GM21367 (cell line): Measurements from ENCODE around the gene MICAL1.

Source experiments
- ATAC-seq: cut with Tn5 transposase; IDR thresholded peaks from one replicate; pipeline ENCODE4 v1.9.1; 2021; ENCODE audit not compliant: unreplicated experiment

The MICAL1 gene

DNA sequence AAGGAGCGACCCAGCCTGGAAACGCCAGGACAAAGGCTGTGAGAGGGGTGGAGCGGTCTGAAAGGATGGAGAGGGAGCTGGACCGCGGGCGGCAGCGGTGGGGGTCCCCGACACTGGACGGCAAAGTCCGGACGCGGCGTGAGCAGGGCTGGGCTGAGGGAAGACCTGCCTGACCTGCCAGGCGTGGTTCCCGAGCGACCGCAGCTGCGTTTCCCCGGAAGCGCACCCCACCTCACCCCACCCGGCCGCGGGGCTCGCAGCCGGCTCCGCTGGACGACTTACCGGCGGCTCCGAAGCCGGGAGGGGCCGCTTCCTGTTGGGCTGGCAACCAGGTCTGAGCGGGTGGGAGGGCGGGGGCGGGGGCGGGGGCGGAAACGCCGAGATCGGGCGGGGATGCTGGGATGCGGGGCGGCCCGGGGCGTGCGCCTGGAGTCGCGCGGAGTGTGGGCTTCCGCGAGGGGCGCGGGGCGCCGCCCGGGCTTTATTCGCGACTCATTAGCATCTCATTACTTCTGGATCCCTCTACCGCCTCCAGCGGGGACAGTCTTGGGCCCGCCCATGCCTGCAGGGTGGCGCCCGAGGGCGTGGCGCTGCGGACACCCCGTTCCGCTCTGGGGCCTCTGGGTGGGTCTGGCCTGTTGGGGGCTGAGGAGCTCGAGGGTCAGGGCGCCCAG lies at the start of gene MICAL1:
MICAL1 (minus strand) TSS at position 336 of the 674 bp plus-strand sequence. CDS start 1,576 bp downstream, outside the sequence.
- peak; percentile 37 for ATAC-seq

- ATAC-seq, result no peak
Observed at GRCh38 chr6:109503327-109504224, 48.0 kb upstream of the MICAL1 start.

- no peak for ATAC-seq
Observed at GRCh38 chr6:109498936-109499335, 43.4 kb upstream of the MICAL1 start.

DNA sequence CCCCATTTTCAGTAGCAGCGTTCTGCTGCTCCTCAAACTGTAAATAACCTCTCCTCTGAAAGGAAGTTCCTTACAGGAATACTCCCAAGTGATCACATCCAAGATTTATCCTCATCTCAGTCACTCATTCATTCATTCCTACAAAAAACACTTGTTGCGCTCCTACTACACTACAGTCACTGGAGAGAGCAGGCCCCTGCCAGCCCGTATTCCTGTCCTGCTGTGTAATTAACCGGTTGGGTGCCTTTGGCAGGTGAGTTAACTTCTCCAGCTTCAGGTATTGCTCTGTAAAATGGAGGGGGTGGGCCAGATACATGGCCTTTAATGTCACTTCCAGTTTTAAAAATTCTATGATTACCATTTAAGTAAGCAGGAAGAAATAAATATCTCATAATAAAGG lies 42.5 kb upstream of the MICAL1 start:
- ATAC-seq, result no peak

- ATAC-seq, result no peak
Observed at GRCh38 chr6:109496036-109496772, 40.6 kb upstream of the MICAL1 start.

DNA sequence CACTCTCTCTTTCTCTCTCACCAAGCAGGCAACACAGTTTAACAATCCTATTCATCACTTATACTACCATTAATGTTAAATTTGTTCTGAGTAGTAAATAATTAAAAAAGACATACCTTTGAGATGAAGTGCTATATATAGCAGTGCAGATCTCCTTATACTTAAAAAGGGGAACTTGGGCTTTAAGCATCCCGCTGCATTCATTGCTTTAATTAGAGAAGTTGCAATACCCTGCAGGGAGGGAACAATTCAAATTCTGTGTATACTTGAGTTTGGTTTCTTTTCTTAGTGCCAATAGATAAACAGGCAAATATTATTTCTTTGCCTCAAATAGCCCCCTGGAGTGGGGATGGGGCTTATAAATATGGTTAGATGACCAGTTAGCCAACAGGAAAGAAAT lies 38.3 kb upstream of the MICAL1 start:
- no peak for ATAC-seq

GRCh38 chr6:109491207-109491938 lies 35.8 kb upstream of the MICAL1 start:
- no peak for ATAC-seq

GRCh38 chr6:109490713-109491112 lies 35.1 kb upstream of the MICAL1 start:
- ATAC-seq, result no peak

DNA sequence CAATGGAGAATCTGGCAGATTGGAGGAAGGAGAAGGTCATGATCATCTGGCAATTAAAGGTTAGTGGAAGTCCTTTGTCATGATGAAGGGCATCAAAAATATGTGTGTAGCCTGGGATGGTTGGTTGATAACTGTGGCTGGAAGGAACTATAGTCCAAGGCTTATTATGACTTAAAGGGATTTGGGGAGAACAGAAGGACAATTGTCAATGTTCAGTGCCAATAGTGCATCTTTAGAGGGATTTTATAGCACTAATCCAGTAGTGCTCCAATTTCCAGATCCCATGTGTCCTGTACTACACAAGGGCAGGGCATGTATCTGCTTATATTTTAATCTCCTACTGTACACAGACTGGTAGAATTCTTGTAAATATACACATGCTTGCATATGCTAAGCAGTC lies 32.4 kb upstream of the MICAL1 start:
- ATAC-seq, result no peak

DNA sequence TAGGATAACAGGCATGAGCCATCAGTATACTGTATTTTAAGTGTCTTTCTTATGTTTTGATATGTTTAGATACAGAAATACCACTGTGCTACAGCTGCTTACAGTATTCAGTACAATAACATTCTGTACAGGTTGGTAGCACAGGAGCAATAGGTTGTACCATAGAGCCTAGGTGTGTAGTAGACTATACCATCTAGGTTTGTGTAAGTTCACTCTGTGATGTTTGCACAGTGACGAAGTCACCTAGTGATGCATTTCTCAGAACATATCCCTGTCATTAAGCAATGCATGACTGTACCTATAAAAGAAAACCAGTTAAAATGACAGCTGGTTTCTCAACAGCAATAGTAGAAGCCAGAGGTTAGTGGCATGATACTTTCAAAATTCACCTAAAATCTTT lies 30.5 kb upstream of the MICAL1 start:
- no peak for ATAC-seq

- no peak for ATAC-seq
Observed at GRCh38 chr6:109485266-109485935, 29.8 kb upstream of the MICAL1 start.

DNA sequence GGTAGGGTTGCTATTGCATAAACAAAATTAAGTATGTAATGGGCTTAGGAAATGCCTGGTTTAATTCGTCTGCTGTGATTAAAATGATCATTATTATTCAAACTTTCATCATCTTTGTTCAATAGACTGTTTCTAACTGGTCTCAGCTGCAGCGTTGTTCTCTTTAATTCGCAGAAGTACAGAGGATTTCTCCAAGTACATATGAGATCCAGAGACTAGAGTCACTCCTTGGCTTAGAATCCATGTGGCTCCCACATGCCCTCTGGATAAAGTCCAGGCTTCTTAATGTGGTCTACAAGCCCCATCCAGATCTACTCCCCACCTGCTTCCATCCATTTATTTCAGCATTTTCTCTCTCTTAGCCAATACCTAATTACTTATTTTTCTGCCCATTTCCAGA lies 28.6 kb upstream of the MICAL1 start:
- ATAC-seq, result no peak

DNA sequence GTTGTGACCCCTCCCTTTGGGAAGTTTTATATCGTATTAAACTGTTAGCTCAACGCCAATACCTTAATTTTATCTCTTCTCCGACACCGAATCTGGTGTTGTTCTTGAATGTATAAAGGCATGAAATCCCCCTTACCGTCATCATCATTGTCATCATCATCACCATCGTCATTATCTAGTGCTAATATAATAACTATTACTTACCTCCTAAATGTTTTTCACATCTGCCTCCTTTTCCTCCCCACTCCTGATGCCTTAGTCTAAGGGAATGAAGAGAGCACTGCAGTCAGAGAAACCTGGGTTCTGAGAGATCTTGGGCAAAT lies 28.1 kb upstream of the MICAL1 start:
- no peak for ATAC-seq

DNA sequence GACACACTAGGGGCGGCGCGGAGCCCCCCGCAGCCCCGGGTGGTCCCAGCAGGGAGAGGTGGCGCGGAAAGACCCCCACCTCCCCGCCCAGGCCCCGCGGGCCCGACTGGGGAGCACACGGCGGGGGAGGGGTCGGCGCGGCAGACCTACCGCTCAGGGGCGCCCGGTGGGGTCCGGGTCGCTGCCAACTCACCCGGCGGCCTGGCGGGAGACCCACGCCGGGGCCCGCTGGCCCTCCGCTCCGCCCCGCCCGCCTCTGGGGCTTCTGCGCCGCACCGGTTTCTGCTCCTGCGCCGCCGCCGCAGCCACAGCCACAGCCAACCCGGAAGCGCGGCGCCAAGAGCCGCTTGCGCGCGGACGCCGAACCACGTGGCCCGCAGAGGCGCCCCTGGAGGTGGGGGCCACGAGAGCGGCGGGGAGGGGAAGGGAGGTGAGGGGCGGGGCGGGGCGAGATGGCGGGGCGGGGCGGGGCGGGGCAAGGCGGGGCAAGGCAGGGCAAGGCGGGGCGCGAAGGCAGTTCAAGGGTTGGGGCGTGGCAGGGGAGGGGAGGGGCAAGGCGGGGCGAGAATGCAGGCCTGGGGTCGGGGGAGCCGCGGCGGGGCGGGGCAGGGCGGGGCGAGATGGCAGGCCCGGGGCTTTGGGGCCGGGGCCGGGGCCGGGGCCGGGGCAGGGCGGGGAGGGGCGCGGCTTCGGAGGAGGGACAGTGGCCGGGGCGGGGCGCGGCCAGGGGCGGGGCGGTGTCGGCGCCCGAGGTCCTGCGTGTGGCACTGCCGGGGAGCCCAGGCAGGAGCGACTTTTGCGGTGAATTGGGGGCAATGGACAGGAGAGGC lies 27.5 kb upstream of the MICAL1 start, which contains the start of gene ZBTB24:
ZBTB24 (minus strand) TSS at position 315 of the 830 bp plus-strand sequence. CDS start 1,193 bp downstream, outside the sequence.
- peak; percentile 87 for ATAC-seq

DNA sequence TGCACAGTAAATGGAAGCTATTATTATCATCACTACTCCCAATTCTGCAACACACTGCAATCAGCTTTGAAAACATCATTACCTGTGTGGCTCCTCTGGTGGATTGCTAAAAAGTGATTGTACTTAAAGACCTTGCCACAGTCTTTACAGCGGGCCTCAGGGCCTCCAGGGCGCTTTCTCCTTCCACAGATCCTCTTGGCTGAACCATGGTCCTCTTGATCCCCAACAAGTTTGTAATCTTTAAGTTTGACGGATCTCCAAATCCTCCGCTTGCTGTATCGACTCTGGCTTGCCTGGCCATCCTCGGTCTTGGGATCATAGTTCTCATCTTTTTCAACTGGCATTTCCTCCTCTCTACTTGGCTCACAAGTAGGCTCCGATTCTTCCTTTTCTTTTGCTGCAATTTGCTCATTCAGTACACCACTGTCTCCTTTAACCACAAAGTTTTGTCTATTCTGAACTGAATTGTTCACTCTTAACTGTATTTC lies 25.5 kb upstream of the MICAL1 start:
- ATAC-seq, result no peak

- no peak for ATAC-seq
Observed at GRCh38 chr6:109478841-109479624, 23.5 kb upstream of the MICAL1 start.

- ATAC-seq, result no peak
Observed at GRCh38 chr6:109478222-109478805, 22.7 kb upstream of the MICAL1 start.

DNA sequence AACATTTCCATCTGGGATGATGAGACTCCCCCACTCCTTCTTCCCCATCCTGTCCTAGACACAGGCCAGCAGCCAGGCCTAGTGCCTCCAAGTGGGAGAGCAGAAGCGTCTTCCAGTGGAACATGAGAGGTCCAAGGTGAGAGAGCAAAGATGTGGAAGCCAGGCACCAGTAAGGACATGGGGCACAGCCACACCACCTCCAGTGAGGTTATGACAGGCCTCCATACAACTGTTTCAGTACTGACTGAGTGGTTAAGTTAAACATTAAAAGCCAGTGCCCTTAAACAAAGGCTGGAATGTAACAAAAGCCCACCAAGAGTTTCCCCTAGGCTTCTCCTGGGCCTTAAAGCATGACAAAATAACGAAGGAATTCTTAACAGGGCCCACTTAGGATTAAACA lies 22.2 kb upstream of the MICAL1 start:
- ATAC-seq, result no peak
